Heart left ventricle (tissue), 13 donors: ENCODE measurements around the gene SPATC1L.

Experiments
- CTCF ChIP-seq, 12 donors: fragments of 200-600 bp; sonication (generic) in 4 of 12; IDR thresholded peaks; one replicate each; pipeline versions ENCODE4 v1.5.0 to v1.8.0; 2018 to 2022; ENCODE audit warnings: antibody characterized with exemption in 12 of 12, mild to moderate bottlenecking in 5 of 12
- POLR2A ChIP-seq, 2 donors: fragments of 450-650 bp; IDR thresholded peaks; one replicate each; pipeline ENCODE4 v1.6.1; 2017; ENCODE audit warnings: antibody characterized with exemption in 2 of 2, mild to moderate bottlenecking in 2 of 2, moderate library complexity in 2 of 2
- donor health status: ischemic (EF 13 %, LVEDD 7.1; RV severe dilation, severe dysfunction).
- donor health status: DM: no; HTN: yes; CAD: no.
- donor health status: DM: no; HTN: no; CAD: no.
- donor health status: ischemic (EF 25% LVEDD 6.9; RV normal size, moderate dysfunction).
- donor health status: ischemic (EF 25% LVEDD 5.7; RV mildly dilated, moderate dysfunction).
- donor health status: ischemic (EF 35%, LVEDD 5.7; RV mildly dilated, moderate dysfunction).
- donor health status: nonischemic (EF 11% LVEDD 7.7; RV severe dilation, severe dysfunction).
- donor health status: DM: yes; HTN: yes; CAD: no.
- donor health status: PGD.
- donor health status: ischemic (EF 29% LVEDD 5.4; RV normal size, mild dysfunction).
- donor health status: nonischemic (EF 23%, LVEDD 6.1; RV moderate dilation, normal function).

GRCh38 chr21:46127239-46128105 is 56.8 kb downstream of the SPATC1L start:
- TF ChIP-seq CTCF (IDR thresholded peaks at IDR 0.05) (no peak), POLR2A (IDR thresholded peaks at IDR 0.05) (no peak)
